Measurements from ENCODE around the gene DICER1.

DNA sequence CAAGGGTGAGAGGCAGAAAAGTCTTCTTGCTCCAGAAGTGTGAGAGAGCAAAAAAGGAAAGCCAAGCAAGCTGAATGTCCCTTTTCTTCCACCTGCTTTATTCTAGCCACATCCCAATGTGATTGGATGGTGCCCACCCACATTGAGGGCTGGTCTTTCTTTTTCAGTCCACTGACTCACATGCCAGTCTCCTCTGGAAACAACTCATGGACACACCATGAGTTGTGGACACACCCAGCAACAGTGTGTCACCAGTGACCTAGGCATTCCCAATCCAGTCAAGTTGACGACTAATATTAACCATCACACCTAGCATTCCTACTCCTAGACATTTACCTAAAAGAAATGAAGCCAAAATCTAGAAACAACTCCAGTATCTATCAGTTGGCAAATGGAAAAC, 7.2 kb upstream of the DICER1 start:
- TF ChIP-seq, protein P1, sequence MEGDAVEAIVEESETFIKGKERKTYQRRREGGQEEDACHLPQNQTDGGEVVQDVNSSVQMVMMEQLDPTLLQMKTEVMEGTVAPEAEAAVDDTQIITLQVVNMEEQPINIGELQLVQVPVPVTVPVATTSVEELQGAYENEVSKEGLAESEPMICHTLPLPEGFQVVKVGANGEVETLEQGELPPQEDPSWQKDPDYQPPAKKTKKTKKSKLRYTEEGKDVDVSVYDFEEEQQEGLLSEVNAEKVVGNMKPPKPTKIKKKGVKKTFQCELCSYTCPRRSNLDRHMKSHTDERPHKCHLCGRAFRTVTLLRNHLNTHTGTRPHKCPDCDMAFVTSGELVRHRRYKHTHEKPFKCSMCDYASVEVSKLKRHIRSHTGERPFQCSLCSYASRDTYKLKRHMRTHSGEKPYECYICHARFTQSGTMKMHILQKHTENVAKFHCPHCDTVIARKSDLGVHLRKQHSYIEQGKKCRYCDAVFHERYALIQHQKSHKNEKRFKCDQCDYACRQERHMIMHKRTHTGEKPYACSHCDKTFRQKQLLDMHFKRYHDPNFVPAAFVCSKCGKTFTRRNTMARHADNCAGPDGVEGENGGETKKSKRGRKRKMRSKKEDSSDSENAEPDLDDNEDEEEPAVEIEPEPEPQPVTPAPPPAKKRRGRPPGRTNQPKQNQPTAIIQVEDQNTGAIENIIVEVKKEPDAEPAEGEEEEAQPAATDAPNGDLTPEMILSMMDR (IDR thresholded peaks at IDR 0.05; ENCODE audit: low read depth, low read length) = no peak
- no peak for TF ChIP-seq EZH2phosphoT487 (IDR thresholded peaks at IDR 0.05; ENCODE audit: low read depth)
